ENCODE measurements around the gene PAX5.
A peak's percentile ranks its signal among the peaks of the same experiment; 100 is the strongest.

PAX5 gene

DNA sequence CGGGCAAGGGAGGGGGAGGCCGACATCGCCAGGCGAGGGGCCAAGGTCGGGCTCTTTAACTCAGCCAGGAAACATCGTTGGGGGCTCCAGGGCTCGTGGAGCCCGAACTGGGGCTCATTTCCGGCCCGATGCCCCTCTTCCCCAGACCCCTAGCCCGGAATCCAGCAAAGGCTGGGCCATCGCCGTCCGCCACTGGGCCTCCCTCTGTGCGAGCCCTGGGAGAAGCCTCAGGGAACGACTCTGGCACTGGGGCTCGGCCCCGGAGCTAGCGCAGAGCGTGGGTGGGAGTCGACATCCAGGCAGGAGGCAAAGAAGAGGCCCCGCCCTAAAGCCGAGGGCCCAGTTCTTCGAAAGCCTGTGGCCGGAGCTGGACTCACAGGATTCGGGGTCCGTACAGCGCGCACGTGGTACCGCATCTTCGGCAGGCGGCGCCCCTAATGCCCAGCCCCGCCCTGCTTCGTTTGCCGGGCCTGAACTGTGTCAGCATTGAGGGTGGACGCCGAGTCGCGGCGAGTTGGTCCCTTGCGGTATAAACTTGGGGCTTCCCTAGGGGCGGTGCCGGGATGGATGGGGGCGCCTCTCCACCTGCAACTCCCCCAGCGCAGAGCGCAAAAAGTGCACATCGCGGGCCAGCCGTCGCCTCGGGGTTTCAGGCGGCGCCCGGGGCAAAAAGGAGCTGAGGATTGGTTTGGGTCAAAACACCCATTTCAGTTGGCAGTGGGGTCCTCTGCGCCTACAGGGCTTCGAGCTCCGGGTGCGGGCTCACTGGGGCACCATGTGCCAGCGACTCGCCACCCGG is 3.6 kb upstream of the PAX5 start:
- no peak for DNase-seq

DNA sequence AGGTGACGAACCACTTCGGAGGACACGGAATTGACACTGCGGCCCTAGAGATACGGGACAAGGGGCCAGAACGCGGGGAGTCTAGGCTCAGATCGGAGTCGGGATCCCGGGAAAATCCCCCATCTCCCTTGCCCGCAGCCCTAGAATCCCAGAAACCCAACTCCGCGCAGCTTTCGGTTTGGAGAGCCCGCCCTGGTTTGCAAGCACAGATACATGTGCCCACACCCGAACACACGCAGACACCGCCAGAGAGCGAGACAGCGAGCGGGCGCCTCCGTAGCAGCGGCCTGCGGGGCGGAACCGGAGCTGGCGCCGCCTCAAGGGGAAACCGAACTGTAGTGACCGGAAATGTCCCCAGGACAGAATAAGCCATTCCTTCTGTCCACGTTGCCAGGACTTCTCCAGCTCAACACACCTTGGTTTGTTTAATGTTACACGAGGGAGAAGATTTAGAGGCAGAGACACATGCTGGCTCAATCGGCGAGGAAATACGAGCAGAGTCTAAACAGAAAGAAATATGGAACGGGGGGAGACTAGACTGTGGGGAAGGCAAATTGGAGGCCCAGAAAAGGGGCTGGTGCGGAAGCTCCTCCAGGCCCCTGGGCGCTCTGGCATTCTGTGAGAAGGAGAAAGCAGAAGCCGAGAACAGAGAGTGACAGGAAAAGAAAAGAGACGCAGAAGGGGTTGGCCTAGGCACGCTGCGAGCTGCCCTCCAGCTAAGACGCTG is 2.9 kb upstream of the PAX5 start:
- peak in 2 of 56 donors; percentile 5 to 19 for DNase-seq

DNA sequence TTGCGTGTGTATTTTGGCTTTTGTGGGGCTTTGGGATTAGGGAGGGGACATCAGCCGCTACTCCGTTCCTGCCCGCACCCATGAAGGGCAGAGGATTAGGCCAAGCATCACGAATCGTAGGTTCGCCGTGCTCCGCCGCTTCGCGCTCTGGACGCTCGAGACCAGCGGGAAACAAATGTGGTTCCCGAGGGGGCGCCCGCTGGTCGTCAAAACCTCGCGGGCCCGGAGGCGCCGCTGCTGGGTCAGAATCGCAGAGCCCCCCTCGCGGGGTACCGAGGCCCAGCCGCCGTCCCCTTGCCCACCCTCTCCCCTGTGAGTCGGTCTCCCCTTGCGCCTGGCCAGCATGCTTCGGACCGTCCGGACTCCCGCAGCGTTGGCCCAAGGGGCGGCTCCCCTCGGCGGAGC is 2.3 kb upstream of the PAX5 start:
- no peak for DNase-seq

DNA sequence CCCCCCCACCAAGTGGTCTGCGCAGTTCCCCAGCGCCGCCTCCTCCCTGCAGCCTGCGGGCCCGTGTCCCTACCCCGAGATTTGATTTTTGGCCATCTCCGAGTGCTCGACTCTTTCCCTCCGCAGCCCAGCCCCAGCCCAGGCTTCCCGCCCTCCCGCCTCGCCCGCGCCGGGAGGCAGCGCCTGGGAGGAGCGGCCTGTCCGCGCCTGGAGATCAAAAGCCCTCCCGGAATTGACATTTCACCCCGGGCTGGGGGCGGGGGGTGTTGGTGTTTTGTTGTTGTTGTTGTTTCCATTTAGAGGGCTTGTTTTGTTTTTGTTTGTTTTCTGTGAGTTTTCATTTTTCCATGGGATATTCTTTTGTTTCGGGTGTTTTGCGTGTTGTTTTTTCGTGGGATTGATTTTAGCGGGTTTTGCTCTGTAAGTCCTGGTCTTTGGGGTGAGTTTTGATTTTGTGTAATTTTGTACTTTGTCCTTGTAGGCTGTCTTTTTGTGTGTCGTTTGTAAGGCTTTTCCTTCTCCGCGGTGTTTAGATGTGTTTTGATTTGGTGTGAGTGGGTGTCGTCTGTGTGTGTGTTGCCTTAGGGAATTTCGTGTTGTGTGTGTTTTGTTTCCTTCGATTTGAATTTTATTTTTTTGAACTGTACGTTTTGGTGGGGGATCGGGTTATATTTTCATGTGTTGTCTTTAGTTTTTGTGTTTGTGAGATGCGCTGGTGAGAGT is 1.7 kb upstream of the PAX5 start:
- no peak for DNase-seq

DNA sequence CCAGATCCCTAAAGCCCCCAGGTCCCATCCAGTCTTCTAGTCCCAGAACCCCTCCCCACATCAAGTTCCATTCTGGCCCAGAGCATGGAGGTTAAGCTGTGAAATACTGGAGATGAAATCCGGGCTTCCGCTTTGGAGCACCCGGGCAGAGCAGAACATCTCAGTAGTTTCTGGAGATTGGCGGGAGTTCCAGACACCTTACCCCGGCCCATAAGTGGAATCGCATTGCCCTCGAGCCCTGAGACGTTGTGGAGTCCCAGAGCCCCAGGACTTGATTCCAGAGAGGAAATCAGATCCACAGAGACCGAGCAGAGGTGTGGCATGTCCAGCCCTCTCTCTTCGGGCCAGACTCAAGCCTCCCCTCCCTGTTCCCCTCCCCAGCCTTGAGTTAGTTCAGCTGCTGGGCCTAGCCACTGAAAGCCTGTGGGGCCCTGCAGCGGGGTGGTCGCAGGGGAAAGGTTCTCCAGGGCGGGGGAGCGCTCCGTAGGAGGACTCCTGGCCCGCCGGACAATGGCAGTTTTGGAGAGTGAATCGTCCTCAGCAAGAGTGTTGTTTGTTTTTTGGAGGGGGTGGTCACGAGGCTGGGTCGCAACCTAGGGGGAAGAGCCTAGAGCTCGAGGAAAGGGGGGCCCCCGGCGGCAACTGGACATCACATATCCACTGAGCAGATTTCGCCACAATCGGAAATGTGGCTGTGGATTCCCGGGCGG is 1.0 kb upstream of the PAX5 start:
- no peak for DNase-seq

DNA sequence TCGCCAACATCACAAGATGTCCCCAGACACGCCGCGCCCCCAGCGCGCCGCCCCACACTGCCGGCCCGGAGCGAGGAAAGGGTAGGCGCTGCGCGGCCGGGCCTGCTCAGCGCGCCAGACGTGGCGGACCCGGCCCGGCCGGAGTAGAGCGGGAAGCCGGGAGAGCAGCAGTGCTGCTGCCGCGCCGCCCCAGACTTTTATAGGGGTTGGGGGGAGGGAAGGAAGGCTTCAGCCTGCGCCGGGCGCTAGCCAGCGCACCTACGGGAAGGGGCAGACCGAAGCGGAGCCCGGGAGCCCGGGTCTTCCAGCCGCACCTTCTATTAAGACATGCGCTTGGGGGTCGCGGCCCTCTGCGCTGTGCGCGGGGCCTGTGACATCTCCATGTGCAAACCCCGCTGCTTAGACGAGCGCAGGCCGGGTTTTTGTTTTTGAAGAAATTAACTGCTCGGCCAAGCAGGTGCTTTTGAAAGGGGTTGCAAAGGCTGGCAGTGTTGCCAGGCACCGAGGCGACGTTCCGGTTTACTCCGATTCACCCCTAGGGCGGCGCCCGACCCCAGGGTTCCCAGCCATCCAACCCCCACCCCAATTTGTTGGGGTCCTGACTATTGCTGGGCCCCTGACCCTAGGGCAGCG is 353 bp upstream of the PAX5 start:
- DNase-seq = no peak

DNA sequence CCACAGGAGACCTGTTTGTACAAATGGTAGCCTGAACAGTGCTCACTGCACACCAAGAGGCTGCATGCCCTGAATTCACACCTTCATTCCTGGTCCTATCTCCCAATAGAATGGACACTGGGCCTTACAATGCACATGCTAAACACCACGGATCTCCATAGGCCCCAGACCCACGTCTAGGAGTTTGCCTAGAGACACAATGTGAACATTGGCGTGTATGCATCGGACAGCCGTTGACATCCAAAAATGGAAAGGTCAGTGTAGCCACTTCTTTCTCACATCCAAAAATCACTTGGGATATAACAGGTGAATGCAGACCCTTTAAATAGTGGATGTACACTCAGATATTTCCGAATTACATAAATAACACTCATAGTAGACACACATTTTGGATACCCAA is 927 bp downstream of the PAX5 start:
- DNase-seq = no peak

DNA sequence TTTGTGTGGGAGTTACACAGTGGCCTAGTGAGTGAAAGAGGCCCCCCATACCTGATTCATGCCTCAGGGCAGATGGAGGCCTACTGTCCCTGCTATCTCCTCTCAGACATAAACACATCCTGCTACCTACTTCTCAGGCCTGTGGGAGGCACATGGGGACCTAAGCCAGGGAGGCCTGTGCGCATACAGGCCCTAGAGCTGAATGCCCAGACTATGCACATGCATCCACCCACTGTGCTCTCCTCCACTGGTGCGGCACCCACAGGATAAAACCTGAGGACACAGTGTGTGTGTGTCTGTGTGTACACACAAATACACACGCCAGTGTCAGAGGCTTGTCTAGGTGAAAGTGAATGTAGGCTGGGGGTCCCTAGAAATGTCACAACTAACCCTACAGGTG is 1.4 kb downstream of the PAX5 start:
- no peak for DNase-seq

DNA sequence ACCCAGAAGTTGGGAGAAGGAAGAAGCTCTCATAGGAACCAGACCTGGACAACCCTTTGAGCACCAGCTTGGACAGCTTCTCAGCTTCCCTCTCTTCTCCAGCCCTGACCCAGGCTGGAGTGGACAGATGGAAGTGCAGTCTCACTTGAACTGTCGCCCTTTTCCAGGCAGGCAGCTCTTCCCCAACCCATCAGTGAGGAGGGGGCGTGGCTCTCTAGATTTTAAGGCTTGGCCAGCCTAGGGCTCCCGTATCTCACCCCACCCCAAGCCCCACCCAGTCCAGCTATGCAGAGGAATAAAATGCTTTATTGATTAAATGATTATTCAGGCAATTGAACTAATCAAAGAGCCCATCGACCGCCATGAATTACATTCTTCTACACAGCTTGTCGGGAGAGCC is 2.2 kb downstream of the PAX5 start:
- no peak for DNase-seq

DNA sequence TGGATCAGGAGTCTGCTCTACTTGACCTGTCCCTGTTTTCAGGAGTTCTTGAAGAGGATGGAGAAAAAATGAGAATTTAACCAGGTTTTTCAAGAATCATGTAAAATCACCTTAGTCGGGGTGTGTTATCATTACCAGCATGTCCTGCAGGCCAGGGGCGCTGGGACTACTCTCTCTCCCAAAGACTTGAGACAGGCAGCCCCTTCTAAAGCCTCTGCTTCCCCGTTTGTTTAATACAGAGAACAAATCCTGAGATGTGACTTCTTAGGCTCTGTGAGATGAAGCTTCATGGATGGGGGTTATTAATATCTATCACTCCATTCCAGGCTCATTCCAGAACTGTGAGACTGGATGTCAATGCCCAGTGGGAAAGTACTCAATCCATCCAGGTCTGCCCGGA is 3.0 kb downstream of the PAX5 start:
- DNase-seq = no peak

DNA sequence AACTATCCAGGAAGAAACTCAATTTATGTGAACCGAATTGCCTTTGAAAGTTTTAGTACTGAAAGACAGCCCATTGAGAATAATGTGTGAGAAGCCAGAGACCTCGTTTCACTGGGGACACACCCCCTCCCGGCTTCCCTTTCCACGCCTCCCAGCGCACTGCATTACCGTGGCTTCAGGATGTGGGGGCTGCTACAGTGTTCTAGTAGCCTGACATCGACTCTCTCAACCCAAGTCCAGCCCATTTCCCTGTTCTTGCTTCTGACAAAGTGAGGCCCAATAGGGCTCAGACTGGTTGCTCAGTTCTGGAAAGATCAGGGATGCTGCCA is 3.5 kb downstream of the PAX5 start:
- DNase-seq = no peak

DNA sequence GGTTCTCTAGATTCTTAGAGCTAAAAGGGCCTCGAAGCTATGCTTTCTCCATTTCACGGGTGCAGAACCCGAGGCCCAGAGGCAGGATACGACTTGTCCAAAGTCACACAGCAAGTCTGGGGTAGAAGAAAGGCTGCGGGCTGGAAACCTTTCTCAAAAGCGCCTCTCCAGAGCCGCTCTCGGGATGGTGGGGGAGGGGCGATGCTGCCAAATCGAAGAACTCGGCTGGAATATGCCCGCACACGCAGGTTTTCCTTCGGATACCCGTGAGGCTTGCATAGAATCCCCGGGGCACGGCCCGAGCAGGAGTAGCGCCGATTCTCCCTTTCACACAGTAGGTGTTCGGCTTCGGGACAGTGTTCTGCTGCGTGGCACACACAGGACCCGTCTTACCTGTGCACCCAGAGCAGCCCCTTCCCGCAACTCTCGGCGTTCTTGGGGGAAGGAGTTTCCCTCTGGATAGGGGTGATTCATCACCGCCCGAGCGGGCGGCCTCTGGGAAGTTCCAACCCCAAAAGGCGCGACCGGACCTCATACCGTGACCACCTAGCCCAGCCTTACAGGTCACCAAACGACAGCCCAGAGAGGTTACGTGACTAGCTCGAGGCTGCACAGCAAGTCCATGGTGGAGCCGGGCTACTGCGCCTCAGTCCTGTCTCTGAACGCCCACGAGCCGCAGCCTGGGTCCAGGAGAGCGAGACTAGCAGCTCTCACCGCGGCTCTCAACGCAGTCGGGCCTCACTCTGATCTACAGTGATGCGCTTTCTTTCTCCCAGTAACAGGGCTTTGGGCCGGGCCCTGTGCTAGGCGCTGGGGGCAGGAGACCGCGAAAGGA is 4.1 kb downstream of the PAX5 start:
- DNase-seq = no peak

DNA sequence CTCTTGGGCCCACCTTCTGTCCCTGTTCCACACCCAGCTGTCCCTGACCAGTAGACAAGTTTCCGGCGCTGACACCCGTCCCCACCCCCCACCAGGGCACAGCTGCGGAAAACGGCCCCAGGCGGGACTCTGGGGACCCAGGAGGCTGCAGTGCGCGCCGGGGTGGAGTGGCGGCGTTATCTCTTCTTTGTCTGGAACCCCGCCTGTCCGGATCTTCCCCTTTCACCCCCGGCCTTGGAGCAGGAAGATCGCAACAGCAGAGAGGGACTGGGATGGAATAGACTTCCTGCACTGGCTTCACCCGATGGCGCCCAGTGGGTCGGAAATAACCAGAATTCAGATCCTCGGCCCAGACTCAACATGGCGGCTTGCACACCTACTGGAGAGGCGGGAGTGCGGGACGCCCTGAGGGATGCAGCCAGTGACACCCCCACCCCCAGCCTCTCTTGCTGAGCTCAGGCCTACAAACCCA is 4.7 kb downstream of the PAX5 start:
- no peak for DNase-seq

DNA sequence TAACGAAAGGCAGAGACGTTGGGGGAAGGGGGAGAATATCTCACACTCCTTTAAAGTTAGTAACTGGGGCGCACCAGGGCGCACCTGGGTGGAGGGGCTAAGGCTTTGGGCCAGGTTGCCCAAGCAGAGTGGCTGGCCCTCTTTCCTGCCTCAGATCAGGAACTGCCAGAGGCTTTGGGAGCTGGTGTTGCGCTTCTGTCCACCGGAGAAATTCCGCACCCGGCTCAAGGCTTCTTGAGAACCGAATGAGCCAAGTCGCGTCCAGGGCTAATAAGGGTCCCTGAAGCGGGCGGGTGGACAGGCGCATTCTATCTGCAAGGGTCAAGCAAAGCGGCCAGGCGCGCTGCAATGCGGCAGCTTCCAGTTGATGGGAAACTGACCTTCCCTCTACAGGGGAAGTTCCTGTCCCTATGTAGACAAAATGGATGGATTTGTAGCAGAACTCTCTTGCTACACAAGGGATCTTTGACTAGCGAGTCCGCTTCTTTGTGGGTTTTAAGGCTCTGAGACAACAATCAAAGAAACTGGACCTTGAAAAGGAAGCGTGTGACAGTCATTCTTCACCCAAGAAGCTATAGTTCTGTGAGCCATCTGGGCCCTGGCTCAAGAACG is 5.5 kb downstream of the PAX5 start:
- no peak for DNase-seq

DNA sequence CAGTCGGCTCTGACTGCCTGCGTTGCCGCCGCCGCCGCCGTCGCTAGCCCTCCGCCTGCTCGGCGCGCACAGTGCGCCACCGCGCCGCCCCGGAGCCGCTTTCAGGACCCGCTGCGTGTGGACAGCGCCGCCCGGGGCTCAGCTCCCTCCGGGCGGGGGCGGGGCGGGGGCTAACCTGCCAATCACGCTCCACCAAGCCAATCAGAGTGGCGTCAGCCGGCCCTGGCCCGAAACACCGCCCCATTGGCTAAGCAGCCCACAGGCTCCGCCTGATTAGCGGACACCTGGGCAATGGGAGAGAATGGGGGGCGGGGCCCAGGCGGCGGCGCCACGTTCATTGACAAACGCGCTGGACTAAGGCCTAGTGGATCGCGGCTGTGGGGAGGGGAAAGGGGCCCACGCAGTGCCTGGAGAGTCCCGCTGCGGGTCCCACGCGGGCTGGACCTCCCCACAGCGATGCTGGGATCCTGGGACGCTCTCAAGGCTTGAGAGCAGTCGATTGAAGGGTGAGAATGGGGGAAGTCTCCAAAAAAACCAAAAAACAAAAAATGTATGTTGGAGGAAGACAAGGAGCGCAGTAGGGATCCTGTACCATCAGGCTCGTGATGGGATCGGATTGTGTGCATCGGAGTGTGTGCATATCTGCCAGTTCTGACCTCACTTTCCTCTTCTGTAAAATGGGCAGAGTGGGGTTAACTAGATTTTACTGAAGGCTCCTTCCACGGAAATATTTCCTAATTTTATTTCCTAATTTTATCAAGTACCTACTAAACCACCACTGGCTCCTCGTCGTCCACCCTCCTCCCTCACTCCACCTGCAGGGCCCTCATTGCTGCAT is 6.3 kb downstream of the PAX5 start:
- peak in 54 of 56 donors; percentile 5 to 82 (median 46) for DNase-seq

DNA sequence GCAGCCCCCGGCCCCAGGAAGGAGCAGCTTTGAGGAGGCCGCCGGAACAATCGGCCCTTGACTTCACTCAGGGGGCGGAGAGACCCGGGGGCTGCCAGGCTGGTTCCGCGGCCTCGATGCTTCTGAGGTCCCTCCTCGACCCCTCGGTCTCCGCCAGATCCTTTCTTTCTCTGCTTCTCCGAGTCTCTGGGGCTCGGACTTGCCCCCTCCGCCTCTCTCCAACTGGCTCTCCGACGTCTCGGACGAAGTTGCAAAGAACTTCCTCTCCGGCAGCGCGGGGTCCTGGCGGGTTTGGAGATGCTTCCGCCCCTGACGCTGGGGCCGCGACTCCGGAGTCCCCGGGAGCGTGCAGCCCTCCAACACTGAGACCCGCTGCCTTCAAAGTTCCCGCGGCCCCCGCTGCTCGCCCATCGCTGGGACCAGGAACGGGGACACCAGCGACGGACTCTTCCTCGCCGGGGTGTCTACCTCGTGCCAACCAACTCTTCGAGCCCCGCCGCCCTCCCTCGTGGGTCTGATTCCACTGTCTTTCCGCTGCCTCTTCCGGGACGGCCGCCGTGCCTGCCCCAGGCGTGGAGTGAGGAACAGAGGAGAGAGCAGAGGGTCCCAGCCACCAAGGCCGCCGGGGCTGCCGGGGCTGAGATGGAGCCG is 7.0 kb downstream of the PAX5 start:
- no peak for DNase-seq

DNA sequence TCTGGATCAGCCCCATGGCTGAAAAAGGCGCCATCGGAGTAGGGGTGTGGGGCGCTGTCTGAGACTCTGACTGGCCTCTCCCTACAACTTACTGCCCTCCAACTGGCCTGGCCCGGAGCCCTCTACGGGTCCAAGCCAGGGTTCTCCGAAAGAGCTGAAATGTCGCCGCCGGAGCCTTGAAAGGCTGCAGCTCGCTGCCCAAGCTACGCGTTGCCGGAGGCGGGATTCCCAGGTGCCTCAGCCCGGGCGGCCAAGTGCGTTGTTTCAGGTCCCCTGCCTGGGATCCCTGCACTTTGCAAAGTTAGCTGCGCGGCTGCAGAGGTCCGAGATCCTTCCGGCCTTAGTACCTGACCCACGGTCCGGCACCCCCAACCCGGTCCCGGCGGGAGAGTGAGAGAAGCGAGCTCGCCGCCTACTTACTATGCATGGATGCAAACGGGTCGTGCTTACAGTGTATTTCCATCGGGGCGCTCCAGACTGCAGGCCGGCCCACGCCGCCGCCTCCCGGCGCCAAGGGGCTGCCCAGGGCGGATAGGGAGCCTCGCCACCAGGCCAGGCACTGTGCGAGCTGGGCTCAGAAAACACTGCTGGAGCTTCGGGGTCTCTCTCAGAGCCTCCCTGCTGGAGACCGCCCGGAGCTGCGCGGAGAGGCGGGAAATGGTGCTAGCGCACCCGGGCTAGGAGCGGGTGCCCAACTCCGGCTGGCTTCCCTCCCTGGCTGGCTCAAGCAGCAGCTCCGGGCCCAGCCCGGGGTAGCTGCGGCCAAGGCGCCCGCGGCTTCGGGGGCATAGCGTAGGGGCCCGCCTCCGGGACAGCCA is 7.7 kb downstream of the PAX5 start:
- DNase-seq = no peak

DNA sequence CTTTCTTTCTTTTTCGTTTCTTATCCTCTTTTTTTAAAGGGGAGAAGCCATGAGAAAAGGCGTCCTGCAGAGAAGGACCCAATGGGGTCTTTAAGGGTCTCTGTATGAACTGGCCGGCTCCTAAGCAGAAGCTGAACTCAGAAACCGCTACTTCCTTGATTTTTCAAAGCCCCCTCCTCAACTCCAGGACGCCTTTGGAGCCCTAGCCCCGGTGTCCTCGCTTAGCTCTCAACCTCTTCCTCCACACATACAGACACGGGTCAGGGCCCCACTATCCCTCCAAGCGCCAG is 8.3 kb downstream of the PAX5 start:
- DNase-seq = no peak
